IPS DF 19.7 (cell line): ENCODE results near the gene BCL3.
"Not testable (repeated sequence)": the region's sequence is repeated elsewhere in the genome, so short reads cannot be mapped to it uniquely, and the experiment has no call there.

Experiments used
- DNase-seq: peaks from one replicate; pipeline ENCODE4 v3.0.0-alpha.2; 2013; ENCODE audit warnings: low read depth, low spot score

The BCL3 gene

GRCh38 chr19:44757735-44758505, 9.4 kb downstream of the BCL3 start:
- no peak for DNase-seq

- no peak for DNase-seq
These were observed 10.1 kb downstream of the BCL3 start for GRCh38 chr19:44758596-44758995.

GRCh38 chr19:44759083-44759804, 10.7 kb downstream of the BCL3 start:
- DNase-seq, result no peak

GRCh38 chr19:44762038-44762437, 13.5 kb downstream of the BCL3 start:
- DNase-seq, result no peak

- no peak for DNase-seq
These were observed 16.8 kb downstream of the BCL3 start for GRCh38 chr19:44765033-44765948.

GRCh38 chr19:44765949-44766335, 17.4 kb downstream of the BCL3 start:
- no peak for DNase-seq

- no peak for DNase-seq
These were observed 19.0 kb downstream of the BCL3 start for GRCh38 chr19:44767295-44768180.

GRCh38 chr19:44770550-44771257, 22.2 kb downstream of the BCL3 start:
- DNase-seq, result peak; percentile 75

- DNase-seq, result not testable (repeated sequence)
These were observed 23.6 kb downstream of the BCL3 start for GRCh38 chr19:44772144-44772543.

GRCh38 chr19:44772959-44773358, 24.5 kb downstream of the BCL3 start:
- no peak for DNase-seq

GRCh38 chr19:44775676-44776240, 27.2 kb downstream of the BCL3 start:
- no peak for DNase-seq

GRCh38 chr19:44776402-44777096, 28.0 kb downstream of the BCL3 start:
- no peak for DNase-seq

- peak; percentile 59 for DNase-seq
These were observed 29.3 kb downstream of the BCL3 start, which contains the start of gene CBLC for GRCh38 chr19:44777715-44778347. Gene CBLC (plus strand): TSS chr19:44777890. CDS start chr19:44777932, 42 bp downstream.

GRCh38 chr19:44779150-44779549, 30.6 kb downstream of the BCL3 start:
- DNase-seq, result no peak

- not testable (repeated sequence) for DNase-seq
These were observed 33.2 kb downstream of the BCL3 start for GRCh38 chr19:44781694-44782093.

- DNase-seq, result no peak
These were observed 34.2 kb downstream of the BCL3 start for GRCh38 chr19:44782729-44783128.

- DNase-seq, result no peak
These were observed 35.0 kb downstream of the BCL3 start for GRCh38 chr19:44783545-44783944.

GRCh38 chr19:44785271-44785670, 36.8 kb downstream of the BCL3 start:
- DNase-seq, result no peak

- DNase-seq, result no peak
These were observed 37.5 kb downstream of the BCL3 start for GRCh38 chr19:44785993-44786392.
